CD4-positive, alpha-beta T cell (primary cell): Measurements from ENCODE around the gene KLRF2. TPM values are rescaled to one million over a fixed set of nuclear protein-coding genes. Genes with fewer than 3 reads are reported as not detected.

Source experiments
- ATAC-seq: fragments of 200-7000 bp; cut with Tn5 transposase; one replicate; pipeline ENCODE4 v1.10.0; 2022; ENCODE audit warnings: mild to moderate bottlenecking; ENCODE audit not compliant: poor library complexity
- CTCF ChIA-PET: fragments of 350-600 bp; sonication (Branson Sonifier 250); formaldehyde crosslinking; loops from one replicate; lab custom pipeline; 2021; ENCODE audit warnings: antibody characterized with exemption, inconsistent platforms; lab: Charles Lee
- POLR2A ChIA-PET: fragments of 350-600 bp; sonication (Branson Sonifier 250); formaldehyde crosslinking; loops from one replicate; lab custom pipeline; 2021; ENCODE audit warnings: antibody characterized with exemption, inconsistent platforms; lab: Charles Lee
- DNase-seq, 14 experiments: peaks; one replicate each; pipeline ENCODE4 v3.0.0-alpha.2; 2013 to 2020; ENCODE audit warnings: mixed read lengths in 2 of 14
- H3K27ac ChIP-seq, 2 donors: one replicate each; pipeline versions ENCODE4 v1.5.1 to v1.7.0; 2013; ENCODE audit warnings: low read length in 2 of 2, low read depth in 1 of 2, mild to moderate bottlenecking in 1 of 2
- H3K27me3 ChIP-seq, 2 experiments: 1 replicate in 1 of 2; 2 replicates in 1 of 2; pipeline versions ENCODE4 v1.6.1 to v1.7.0; 2013; ENCODE audit warnings: low read length in 2 of 2, control low read depth in 1 of 2, mild to moderate bottlenecking in 1 of 2, moderate library complexity in 1 of 2; ENCODE audit not compliant: insufficient read depth in 2 of 2, control insufficient read depth in 1 of 2
- H3K36me3 ChIP-seq: one replicate; pipeline ENCODE4 v1.6.1; 2013; ENCODE audit warnings: low read length, control low read depth; ENCODE audit not compliant: insufficient read depth
- H3K4me1 ChIP-seq: one replicate; pipeline ENCODE4 v1.6.1; 2013; ENCODE audit warnings: low read length, control low read depth; ENCODE audit not compliant: insufficient read depth
- H3K4me3 ChIP-seq: one replicate; pipeline ENCODE4 v1.5.1; 2013; ENCODE audit warnings: mild to moderate bottlenecking, low read length, moderate library complexity
- H3K9me3 ChIP-seq, 2 experiments: 1 replicate in 1 of 2; 2 replicates in 1 of 2; pipeline versions ENCODE4 v1.6.1 to v1.7.0; 2013; ENCODE audit warnings: low read length in 2 of 2, mild to moderate bottlenecking in 2 of 2, control low read depth in 1 of 2, moderate library complexity in 1 of 2; ENCODE audit not compliant: control insufficient read depth in 1 of 2, insufficient read depth in 1 of 2
- H3K27ac Mint-ChIP-seq: one replicate; pipeline ENCODE4 v1.8.0; 2020; ENCODE audit warnings: mixed read lengths
- H3K27me3 Mint-ChIP-seq: one replicate; pipeline ENCODE4 v1.8.0; 2021; ENCODE audit warnings: mixed read lengths
- H3K36me3 Mint-ChIP-seq: one replicate; pipeline ENCODE4 v1.8.0; 2021; ENCODE audit warnings: low read depth, mixed read lengths
- H3K4me1 Mint-ChIP-seq: one replicate; pipeline ENCODE4 v1.8.0; 2021; ENCODE audit warnings: low read depth, mixed read lengths
- H3K4me3 Mint-ChIP-seq: one replicate; pipeline ENCODE4 v1.8.0; 2020; ENCODE audit warnings: mild to moderate bottlenecking, mixed read lengths
- H3K9me3 Mint-ChIP-seq: one replicate; pipeline ENCODE4 v1.8.0; 2020; ENCODE audit warnings: mixed read lengths
- CTCF ChIP-seq: fragments of 200-600 bp; IDR thresholded peaks from one replicate; pipeline ENCODE4 v1.8.0; 2022; ENCODE audit warnings: antibody characterized with exemption, mild to moderate bottlenecking
- intact Hi-C, 2 experiments: fragments of 100-400 bp; cut with DNase I in 1 of 2; cut with micrococcal nuclease in 1 of 2; formaldehyde crosslinking; loops; one replicate each; pipeline versions ENCODE4 v1.15.1 to v1.9.0; 2023 to 2025; cut with DNase I, micrococcal nuclease
- total RNA-seq, 174 experiments: library from RNA in 2 of 174; stranded (reverse) in 2 of 174; gene quantifications; one replicate each; pipeline ENCODE4 v1.2.3 and lab custom pipeline; 2021 to 2026

The KLRF2 gene
- total RNA-seq, 2 experiments from 2014 or later = not detected

GRCh38 chr12:9864913-9865675 is 16.2 kb upstream of the KLRF2 start:
- Histone ChIP-seq H3K4me1 (peaks cover 11% of the 10 kb centered on the region), H3K4me3 (peak overlapping the region; percentile 76), H3K9me3 (peaks cover 0 to 11% of the 10 kb centered on the region in 2 experiments), H3K36me3 (peaks cover 5% of the 10 kb centered on the region), H3K27ac (peak overlapping the region; percentile 34 to 50), H3K27me3 (no peaks in the 10 kb centered on the region)
- H3K27ac Mint-ChIP-seq = peak overlapping the region; percentile 98
- ATAC-seq (peak; percentile 21), DNase-seq (peak in 3 of 14 experiments; percentile 27 to 75 (median 42))
- peaks cover 45% of the 10 kb centered on the region for H3K4me1 Mint-ChIP-seq
- peak overlapping the region; percentile 88 for H3K4me3 Mint-ChIP-seq
- H3K36me3 Mint-ChIP-seq = peaks cover 81% of the 10 kb centered on the region
- POLR2A ChIA-PET = interaction anchor here (1.2 to 9.6 kb wide), 5 partner anchors 9 to 216 kb away, joined by 3 to 145 read pairs (median 7); partner anchors contain the start of gene CD69
- CTCF ChIA-PET = no interaction called here
- intact Hi-C loops = loop anchor here (1.0 to 10.0 kb wide), 7 partner anchors 50 to 350 kb away; partner anchors contain the start of gene GABARAPL1 (in 1 of the 2)
- peaks cover 8% of the 10 kb centered on the region for H3K9me3 Mint-ChIP-seq
- no peaks in the 10 kb centered on the region for H3K27me3 Mint-ChIP-seq
- TF ChIP-seq CTCF = no peak

- Mint-ChIP-seq H3K27me3 (no peaks in the 10 kb centered on the region), H3K9me3 (peaks cover 8% of the 10 kb centered on the region), H3K4me1 (peaks cover 48% of the 10 kb centered on the region), H3K36me3 (peaks cover 73% of the 10 kb centered on the region), H3K27ac (peak overlapping the region; percentile 98), H3K4me3 (peak overlapping the region; percentile 88)
- no peak for TF ChIP-seq CTCF
- peaks cover 0 to 11% of the 10 kb centered on the region in 2 experiments for H3K9me3 ChIP-seq
- POLR2A ChIA-PET = interaction anchor here (0.9 to 9.6 kb wide), 12 partner anchors 12 to 218 kb away, joined by 3 to 145 read pairs (median 8); partner anchors contain the start of gene CD69
- intact Hi-C loops = loop anchor here (5.0 to 10.0 kb wide), 6 partner anchors 52 to 348 kb away; partner anchors contain the start of gene GABARAPL1 (in 1 of the 2)
- peak in 2 of 14 experiments; percentile 18 to 37 for DNase-seq
- CTCF ChIA-PET = interaction anchor here (0.7 to 1.5 kb wide), 5 partner anchors 12 to 287 kb away, joined by 3 to 5 read pairs (median 4); no protein-coding TSS in a partner anchor
- peaks cover 14% of the 10 kb centered on the region for H3K4me1 ChIP-seq
- peak overlapping the region; percentile 50 to 52 for H3K27ac ChIP-seq
- ATAC-seq = no peak
- H3K27me3 ChIP-seq = no peaks in the 10 kb centered on the region
- peaks cover 5% of the 10 kb centered on the region for H3K36me3 ChIP-seq
- H3K4me3 ChIP-seq = peak overlapping the region; percentile 76
These were observed 14.4 kb upstream of the KLRF2 start for GRCh38 chr12:9866860-9867269.

GRCh38 chr12:9867531-9867930 is 13.8 kb upstream of the KLRF2 start:
- Mint-ChIP-seq H3K27ac (peak overlapping the region; percentile 98), H3K36me3 (peaks cover 66% of the 10 kb centered on the region), H3K4me3 (peak overlapping the region; percentile 88), H3K9me3 (peaks cover 8% of the 10 kb centered on the region), H3K4me1 (peaks cover 49% of the 10 kb centered on the region), H3K27me3 (no peaks in the 10 kb centered on the region)
- Histone ChIP-seq H3K36me3 (peaks cover 5% of the 10 kb centered on the region), H3K9me3 (peaks cover 0 to 11% of the 10 kb centered on the region in 2 experiments), H3K4me1 (peaks cover 13% of the 10 kb centered on the region), H3K27me3 (no peaks in the 10 kb centered on the region), H3K4me3 (peak overlapping the region; percentile 76), H3K27ac (peak overlapping the region; percentile 50 to 52)
- CTCF ChIA-PET = interaction anchor here (0.7 to 1.5 kb wide), 3 partner anchors 53 to 286 kb away, joined by 3 to 5 read pairs (median 4); no protein-coding TSS in a partner anchor
- DNase-seq (peak in 1 of 14 experiments; percentile 39), ATAC-seq (no peak)
- intact Hi-C loops = loop anchor here (5.0 to 10.0 kb wide), 6 partner anchors 53 to 347 kb away; partner anchors contain the start of gene GABARAPL1 (in 1 of the 2)
- POLR2A ChIA-PET = interaction anchor here (1.3 to 9.6 kb wide), 10 partner anchors 12 to 218 kb away, joined by 3 to 145 read pairs (median 13); partner anchors contain the start of gene CD69
- no peak for TF ChIP-seq CTCF
